HPDE6-E6E7 (cell line): Measurements from ENCODE around the gene LCA5.
"Not testable (repeated sequence)": the region's sequence is repeated elsewhere in the genome, so short reads cannot be mapped to it uniquely, and the experiment has no call there.

ENCODE experiments used
- DNase-seq: peaks from one replicate; pipeline ENCODE4 v3.0.0; 2011; ENCODE audit warnings: missing footprints; ENCODE audit errors: extremely low spot score

Gene LCA5

GRCh38 chr6:79467716-79468115 is 69.5 kb downstream of the LCA5 start:
- DNase-seq = no peak

GRCh38 chr6:79466207-79466834 is 70.9 kb downstream of the LCA5 start:
- no peak for DNase-seq

GRCh38 chr6:79465381-79465780 is 71.8 kb downstream of the LCA5 start:
- DNase-seq = no peak

DNA sequence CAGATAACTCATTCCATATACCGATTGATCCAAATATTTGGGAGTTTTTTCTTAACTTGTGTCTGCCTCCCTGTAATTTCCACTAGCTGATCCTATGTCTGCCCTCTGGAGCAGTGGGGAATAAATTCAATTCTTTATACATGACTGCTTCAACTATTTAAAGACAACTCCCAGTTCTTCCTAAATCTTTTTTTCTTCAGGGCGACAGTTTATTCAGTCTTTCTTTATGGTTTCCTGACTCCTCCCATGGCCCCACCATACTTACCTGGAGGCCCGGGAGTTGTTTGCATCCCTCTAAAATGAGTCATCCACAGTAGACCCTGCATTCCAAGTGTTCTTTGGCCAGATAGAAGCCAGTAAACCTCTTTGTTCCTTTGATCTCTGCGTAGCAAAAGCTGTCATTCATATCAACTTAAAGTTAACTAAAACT is 73.6 kb downstream of the LCA5 start:
- DNase-seq = no peak

- DNase-seq = no peak
Measured at GRCh38 chr6:79461205-79461604, 76.0 kb downstream of the LCA5 start.

- DNase-seq = no peak
Measured at GRCh38 chr6:79455446-79455845, 81.8 kb downstream of the LCA5 start.

GRCh38 chr6:79453558-79454042 is 83.6 kb downstream of the LCA5 start:
- DNase-seq = peak; percentile 87

DNA sequence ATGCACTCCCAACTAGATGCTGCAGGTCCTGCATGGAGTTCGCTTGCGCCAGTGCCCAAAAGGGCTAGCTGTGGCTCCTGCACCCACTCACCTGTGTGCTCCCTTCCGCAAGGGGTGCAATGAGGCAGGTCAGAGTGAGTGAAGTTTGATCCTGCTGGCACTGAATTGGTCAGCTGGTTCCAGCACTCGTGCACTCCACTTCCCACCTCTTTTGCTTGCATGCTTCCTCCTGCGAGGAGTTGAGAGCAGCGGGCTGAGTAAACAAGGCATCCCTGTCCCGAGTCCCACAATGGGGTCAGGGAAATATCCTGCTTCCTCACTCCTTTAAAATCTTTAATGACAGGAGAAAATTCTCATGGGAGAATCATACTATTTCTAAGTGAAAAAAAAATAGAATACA is 86.2 kb downstream of the LCA5 start:
- DNase-seq = no peak

- DNase-seq = no peak
Measured at GRCh38 chr6:79446006-79446405, 91.2 kb downstream of the LCA5 start.

DNA sequence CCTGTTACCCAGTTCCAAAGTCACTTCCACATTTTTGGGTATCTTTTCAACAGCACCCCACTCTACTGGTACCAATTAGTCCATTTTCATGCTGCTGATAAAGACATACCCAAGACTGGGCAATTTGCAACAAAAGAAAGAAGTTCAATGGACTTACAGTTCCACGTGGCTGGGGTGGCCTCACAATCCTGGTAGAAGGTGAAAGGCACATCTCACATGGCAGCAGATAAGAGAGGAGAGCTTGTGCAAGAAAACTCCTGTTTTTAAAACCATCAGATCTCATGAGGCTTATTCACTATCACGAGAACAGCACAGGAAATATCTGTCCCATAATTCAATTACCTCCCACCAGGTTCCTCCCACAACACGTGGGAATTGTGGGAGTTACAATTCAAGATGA is 93.4 kb downstream of the LCA5 start:
- not testable (repeated sequence) for DNase-seq

GRCh38 chr6:79441192-79441591 is 96.0 kb downstream of the LCA5 start:
- no peak for DNase-seq

DNA sequence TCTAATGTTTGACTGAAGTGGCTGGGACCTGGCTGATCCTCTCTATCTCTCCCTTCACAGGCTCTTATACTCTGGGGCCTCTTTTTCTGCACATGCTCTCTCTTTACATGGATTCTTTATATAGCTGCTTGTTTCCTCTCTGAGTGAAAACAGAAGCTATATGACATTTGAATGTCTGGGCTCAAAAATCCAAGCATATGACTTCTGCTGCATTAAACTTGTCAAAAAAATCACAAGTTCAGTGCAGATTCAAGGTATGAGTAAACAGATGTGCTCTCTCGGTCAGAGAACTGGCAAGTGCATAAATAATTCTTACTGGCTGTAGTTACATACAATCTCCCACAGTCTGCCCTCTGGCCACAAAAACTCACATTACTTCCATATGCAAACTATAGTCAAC is 96.6 kb downstream of the LCA5 start:
- DNase-seq = no peak

DNA sequence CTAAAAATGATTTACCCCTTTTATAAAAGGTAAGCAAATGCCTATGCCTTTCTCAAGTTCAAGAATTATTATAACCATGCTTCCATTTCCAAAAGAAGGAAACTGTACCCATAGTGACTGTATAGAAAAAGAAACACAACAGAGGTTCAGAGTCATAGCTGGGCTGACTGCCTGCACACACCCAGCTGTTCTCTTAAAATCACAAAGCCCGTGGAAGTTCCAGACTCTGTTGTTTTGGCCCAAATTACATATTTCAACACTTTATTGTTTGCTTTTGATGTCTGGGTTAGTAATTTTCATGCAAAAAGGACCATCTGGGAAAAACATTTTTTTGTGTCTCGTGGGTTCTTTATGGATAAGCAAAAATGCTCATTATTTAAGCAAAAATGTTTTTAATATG is 99.2 kb downstream of the LCA5 start:
- no peak for DNase-seq

DNA sequence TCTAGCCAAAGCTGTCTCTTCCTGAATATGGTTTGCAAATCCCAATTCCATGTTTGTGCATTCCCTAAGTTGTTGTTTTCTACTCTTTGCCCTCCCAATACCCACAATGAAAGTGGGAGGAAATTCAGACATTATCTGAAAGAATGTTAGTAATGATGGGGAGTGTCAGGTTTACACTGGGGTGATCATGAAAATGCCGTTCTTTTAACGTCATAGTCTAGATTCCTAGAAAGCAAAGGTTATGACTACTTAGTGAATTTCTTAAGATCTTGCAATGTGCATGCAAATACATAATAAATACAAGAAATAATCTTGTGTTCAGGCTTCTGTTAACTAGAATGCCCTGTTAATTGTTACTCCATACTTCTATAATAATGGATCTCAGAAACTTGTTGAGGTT is 101.0 kb downstream of the LCA5 start:
- DNase-seq = peak; percentile 49

- no peak for DNase-seq
Measured at GRCh38 chr6:79435746-79436145, 101.5 kb downstream of the LCA5 start.
